Urinary bladder (tissue), 4 donors: ENCODE results near the gene E2F7. TPM values are rescaled to one million over a fixed set of nuclear protein-coding genes. Genes with fewer than 3 reads are reported as not detected.

Source experiments
- DNase-seq: peaks from one replicate; pipeline ENCODE4 v3.0.0-alpha.2; 2015; ENCODE audit errors: extremely low spot score
- H3K27ac ChIP-seq: one replicate; pipeline ENCODE4 v1.5.1; 2013; ENCODE audit warnings: low read depth, mild to moderate bottlenecking, moderate library complexity
- H3K36me3 ChIP-seq: one replicate; pipeline ENCODE4 v1.6.1; 2013; ENCODE audit warnings: mild to moderate bottlenecking, moderate library complexity; ENCODE audit not compliant: insufficient read depth
- H3K4me1 ChIP-seq: one replicate; pipeline ENCODE4 v1.6.1; 2013; ENCODE audit warnings: mild to moderate bottlenecking, moderate library complexity; ENCODE audit not compliant: insufficient read depth
- H3K4me3 ChIP-seq: one replicate; pipeline ENCODE4 v1.5.1; 2013; ENCODE audit warnings: low read depth, low read length
- WGBS: extraction: QIAGEN DNeasy Blood & Tissue Kit; methylation state at CpG from one replicate; pipeline ENCODE4 v1.1.7; 2013; 5-methylcytosine and 5-hydroxymethylcytosine counted together
- polyA plus RNA-seq: library from polyadenylated mRNA; stranded (reverse); fragments of 200-250 nt; gene quantifications from one replicate; pipeline ENCODE4 v1.2.3, GENCODE V29; 2013
- total RNA-seq: library from RNA; depleted of rRNA; stranded (reverse); fragments of >200 nt; gene quantifications from one replicate; pipeline ENCODE4 v1.2.3, GENCODE V29; 2014
- donor health status: healthy with polysubstance abuse.
- donor health status: healthy.

Gene E2F7
- total and polyA plus RNA-seq, 2 donors: 0.08 to 7.2 TPM

DNA sequence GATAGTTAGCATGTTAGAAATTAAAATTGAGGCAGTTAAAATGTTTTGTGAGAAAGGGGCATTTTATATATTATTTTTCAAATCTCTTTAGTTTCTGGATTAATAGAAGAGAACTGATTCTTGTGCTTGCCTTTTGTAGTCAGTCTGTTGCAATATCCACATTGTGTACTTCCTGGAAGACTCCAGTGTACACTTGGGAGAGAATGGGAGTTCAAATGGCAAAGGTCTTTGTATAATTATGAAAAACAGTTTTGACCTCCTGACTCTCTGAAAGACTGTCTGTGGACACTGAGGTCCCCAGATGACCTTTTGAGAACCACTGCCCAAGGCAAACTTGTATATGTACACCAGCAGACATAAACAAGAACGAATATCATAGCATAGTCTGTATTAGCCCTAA, 12.1 kb downstream of the E2F7 start:
- WGBS: 77% methylated on average over 1 of the region's 1 CpG
- Histone ChIP-seq H3K4me3 (no peak overlapping the region), H3K36me3 (no peaks in the 10 kb centered on the region), H3K4me1 (no peaks in the 10 kb centered on the region), H3K27ac (no peak overlapping the region)
- no peak for DNase-seq

DNA sequence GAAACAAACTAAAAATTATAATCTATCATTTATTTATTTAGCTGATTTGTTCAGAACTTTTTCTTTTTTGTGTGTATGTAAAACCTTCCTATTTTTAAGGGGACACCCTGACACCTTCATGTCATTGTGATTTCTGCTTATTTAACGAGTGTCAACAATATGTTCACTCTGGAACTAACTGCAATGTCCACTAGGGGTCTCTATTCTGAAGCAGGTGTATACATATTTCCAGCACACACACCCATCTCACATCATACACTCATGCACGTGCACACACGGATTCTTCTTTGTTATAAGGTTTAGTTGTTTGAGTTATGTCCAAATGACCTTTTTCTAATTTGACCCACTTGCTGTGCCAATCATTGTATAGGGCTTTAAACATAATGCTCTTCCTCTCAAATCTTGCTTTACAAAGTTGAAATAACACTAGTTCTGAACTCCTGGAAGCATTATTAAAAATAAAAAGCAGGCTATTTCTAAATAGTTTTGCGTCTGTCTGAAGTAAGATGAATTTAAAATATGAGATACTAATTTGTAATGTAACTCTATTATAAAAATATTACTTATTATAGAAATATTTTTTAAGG, 15.5 kb downstream of the E2F7 start:
- Histone ChIP-seq H3K27ac (no peak overlapping the region), H3K4me3 (no peak overlapping the region), H3K36me3 (no peaks in the 10 kb centered on the region), H3K4me1 (no peaks in the 10 kb centered on the region)
- DNase-seq: no peak
- WGBS: 30% methylated on average over 4 of the region's 4 CpGs

DNA sequence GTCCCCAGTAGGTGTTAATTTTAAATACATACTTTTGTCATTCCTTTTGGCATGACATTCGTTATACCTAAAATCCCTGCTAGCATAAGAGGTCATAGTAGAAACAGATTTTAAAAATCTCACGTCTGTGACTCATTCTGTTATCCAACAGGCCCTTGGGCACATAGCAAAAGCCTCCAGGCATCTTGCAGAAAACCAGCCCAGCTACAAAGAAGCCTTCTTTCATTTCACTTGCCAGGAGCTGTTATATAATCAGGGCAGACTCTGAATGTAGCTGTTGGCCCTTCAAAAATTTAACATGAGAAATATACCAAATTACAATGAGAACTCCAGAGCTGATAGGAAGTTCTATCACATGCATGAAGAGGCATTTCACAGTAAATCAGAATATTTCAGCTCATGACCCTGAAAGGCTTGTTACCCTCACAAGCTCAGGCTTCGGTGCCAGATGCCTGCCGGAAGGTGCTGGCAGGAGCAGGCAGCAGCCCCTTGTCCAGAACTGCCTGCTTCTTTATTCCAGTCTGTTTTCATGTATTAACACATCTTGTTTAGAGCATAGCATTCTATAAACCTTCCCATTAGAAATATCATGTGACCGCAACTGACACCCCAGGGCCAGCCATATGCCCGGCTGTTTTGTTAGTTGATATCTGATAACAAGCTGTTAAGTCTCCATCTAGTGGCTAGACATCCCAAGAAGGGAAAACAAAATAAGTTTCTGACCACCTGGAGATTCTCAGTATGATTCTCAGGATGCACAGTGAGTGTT, 17.8 kb downstream of the E2F7 start:
- Histone ChIP-seq H3K4me1 (no peaks in the 10 kb centered on the region), H3K36me3 (no peaks in the 10 kb centered on the region), H3K4me3 (no peak overlapping the region), H3K27ac (no peak overlapping the region)
- WGBS: 92% methylated on average over 6 of the region's 6 CpGs
- DNase-seq: no peak

DNA sequence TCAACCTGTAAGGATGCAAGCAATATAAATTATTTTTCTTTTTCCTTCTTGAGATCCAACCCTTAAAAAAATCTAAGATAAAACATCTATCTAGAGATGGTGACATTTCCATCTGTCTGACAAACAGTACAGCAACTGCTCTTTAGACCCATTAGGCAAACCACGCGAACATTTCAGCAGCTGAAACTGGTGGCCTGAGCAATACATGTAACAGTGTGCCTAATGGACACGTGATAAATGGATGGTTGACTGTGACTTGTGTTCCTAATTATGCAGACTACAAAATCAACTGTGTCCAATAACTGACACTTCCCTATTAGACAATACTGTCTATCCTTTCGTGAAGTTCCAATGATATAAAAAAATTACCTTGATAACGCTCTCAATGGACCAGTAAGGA, 18.9 kb downstream of the E2F7 start:
- 97% methylated on average over 5 of the region's 5 CpGs for WGBS
- Histone ChIP-seq H3K4me3 (no peak overlapping the region), H3K27ac (no peak overlapping the region), H3K4me1 (no peaks in the 10 kb centered on the region), H3K36me3 (no peaks in the 10 kb centered on the region)
- no peak for DNase-seq

DNA sequence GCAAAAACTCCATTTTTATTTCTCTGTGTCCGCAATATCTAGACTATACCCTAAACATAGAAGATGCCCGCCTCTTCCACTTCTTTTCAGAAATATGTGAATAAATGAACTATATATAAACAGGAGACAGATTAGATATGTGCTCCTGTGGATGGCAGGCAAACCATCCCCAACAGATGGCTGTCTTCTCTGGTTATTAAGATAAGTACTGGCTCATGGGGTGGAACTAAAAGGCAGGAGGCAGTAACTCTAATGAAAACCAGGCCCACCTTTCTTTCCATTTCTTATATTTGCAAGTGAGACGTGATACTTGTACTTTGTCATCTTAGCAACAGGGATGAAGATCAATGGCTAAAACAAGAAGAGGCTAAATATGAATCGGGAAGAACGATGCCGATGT, 20.2 kb downstream of the E2F7 start:
- Histone ChIP-seq H3K27ac (no peak overlapping the region), H3K4me3 (no peak overlapping the region)
- 76% methylated on average over 6 of the region's 6 CpGs for WGBS

DNA sequence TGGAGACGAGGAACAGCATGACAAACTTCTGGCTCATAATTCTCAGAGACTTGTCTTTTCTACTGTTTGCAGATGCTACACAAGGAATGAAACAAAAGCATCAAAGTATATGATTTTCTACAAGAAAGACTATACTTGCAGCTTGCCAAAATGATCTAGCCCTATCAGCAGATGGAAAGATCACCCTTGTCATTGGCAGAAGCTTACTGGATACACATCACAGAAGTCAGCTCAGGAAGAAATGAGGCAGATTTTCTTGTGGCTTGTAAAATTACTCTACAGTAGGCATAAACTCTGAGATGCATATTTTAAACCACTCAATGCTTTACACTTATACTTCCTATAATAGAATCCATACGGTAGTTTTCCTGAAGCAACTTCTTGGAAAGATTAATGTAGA, 20.6 kb downstream of the E2F7 start:
- no peak for DNase-seq
- Histone ChIP-seq H3K36me3 (no peaks in the 10 kb centered on the region), H3K4me1 (no peaks in the 10 kb centered on the region), H3K27ac (no peak overlapping the region), H3K4me3 (no peak overlapping the region)
- WGBS: 62% methylated on average over 2 of the region's 2 CpGs

More for the DNA sequence above, 20.2 kb downstream of the E2F7 start:
- H3K4me1 ChIP-seq: no peaks in the 10 kb centered on the region
- no peaks in the 10 kb centered on the region for H3K36me3 ChIP-seq
- DNase-seq: no peak

DNA sequence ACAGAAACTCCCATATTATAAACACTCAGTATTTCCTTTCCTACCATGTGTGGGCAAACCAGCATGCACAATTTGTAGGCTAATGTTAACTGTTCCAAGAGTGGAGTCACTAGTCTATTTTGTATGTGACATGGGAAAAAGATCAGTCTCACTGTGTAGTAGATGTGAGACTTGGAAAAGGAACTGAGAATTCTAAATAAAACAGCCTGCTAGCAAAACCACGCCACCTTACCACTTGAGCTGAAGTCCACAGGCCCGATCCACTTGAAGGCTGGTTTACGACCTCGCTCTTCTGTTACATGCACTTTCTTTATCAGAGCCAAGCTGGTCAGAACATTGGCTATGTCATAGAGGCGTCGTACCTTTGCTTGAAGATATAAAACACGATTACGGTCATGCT, 22.5 kb downstream of the E2F7 start:
- DNase-seq: no peak
- Histone ChIP-seq H3K4me3 (no peak overlapping the region), H3K36me3 (no peaks in the 10 kb centered on the region), H3K27ac (no peak overlapping the region), H3K4me1 (no peaks in the 10 kb centered on the region)
- 96% methylated on average over 8 of the region's 8 CpGs for WGBS

DNA sequence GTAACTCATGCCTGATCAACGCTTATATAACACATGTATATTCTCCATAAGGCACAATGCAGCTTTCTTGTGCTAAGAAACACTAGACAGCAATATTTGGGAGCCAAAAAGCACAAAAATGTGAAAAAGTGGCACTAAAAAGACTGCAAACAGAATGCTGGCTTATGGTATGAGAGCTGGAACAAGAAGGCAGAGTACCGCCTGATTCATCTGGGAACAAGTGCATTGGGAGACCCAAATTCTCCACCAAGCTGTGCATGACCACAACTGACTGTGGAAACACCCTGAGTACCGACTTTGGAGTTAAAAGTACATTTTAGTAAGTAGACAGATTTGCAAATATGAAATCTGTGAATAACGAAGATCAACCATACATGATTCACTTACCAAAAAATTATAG, 25.1 kb downstream of the E2F7 start:
- DNase-seq: no peak
- H3K4me1 ChIP-seq: no peaks in the 10 kb centered on the region
- H3K36me3 ChIP-seq: no peaks in the 10 kb centered on the region
- H3K4me3 ChIP-seq: no peak overlapping the region
- H3K27ac ChIP-seq: no peak overlapping the region
- 95% methylated on average over 4 of the region's 4 CpGs for WGBS

DNA sequence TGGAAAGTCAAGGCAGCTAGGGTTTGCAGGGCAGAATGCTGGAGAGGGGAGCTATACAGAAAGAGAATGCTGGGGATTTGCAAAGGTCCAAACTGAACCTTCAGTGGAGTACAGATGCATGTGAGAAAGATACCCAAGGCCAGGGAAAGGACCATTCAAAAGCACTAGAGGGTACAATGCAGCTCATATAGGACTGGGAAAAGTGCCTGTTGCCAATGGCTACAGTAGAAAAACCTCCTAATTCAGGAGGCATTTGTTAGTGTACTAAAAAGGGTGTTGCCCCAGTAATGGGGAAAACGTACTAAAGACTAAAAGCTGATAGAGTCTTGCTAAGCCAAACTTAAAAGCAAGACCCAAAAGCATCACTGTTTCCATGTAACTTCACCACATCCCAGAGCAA, 30.1 kb downstream of the E2F7 start:
- 60% methylated on average over 1 of the region's 1 CpG for WGBS
- Histone ChIP-seq H3K4me3 (no peak overlapping the region), H3K27ac (no peak overlapping the region), H3K36me3 (peaks cover 2% of the 10 kb centered on the region), H3K4me1 (no peaks in the 10 kb centered on the region)
- no peak for DNase-seq

DNA sequence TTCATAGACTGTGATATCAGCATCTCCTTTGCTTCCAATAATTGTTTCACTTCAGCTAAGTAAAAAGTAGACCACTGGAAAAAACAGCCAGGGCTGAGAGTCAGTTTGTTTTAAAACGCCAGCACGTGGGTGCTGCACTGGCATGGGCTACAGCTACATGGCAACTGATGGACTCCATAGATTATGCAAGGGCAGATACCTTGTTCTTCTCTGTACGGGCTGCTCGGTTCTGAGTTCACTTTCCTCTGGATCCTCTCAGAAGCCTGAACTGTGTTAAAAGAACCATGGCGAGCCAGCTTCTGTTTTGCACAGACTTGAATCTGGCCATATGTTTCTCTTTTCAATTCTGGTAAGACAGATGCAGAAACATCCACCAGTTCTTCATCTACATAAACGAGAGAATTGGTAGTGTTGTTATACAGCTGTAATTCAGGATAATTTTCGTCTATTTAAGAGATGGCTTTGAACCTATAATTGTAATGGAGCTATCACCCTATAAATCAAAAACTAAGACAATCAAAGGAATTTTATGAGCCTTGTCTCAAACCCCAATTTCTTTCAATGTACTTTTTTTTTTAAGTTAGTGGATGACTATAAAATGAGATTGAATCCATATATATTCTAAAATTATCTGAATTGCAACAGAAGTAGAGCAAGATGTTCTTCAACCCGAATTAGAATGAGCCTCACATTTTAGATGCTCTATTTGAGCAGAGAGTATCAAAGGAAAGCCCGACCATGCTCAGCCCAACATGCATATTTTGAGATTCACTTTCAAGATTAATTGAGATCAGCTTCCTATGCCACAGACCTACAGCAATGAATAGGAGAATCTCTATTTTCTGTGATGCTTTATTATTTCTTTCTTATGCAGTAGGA, 31.5 kb downstream of the E2F7 start:
- no peaks in the 10 kb centered on the region for H3K4me1 ChIP-seq
- no peak overlapping the region for H3K4me3 ChIP-seq
- no peak for DNase-seq
- no peak overlapping the region for H3K27ac ChIP-seq
- H3K36me3 ChIP-seq: peaks cover 2% of the 10 kb centered on the region
- 82% methylated on average over 9 of the region's 9 CpGs for WGBS

DNA sequence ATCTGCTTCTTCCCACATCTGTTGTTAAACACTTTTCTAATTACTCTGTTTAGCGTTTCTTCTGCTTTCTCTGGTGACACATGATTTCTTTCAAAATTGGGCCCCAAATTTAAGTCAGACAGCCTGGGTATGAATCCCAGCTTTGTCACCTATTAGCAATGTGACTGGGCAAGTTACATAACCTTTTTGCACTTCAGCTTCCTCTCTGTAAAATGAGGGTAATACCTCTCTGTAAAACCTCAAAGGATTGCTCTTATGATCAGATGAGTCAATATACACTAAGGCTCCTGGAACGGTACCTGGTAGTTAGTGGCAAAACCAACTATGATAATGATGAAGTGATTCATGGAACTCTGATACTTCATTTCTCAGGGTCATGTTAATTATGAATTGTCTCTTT, 33.0 kb downstream of the E2F7 start:
- peaks cover 2% of the 10 kb centered on the region for H3K36me3 ChIP-seq
- DNase-seq: no peak
- no peak overlapping the region for H3K27ac ChIP-seq
- no peak overlapping the region for H3K4me3 ChIP-seq
- no peaks in the 10 kb centered on the region for H3K4me1 ChIP-seq
- WGBS: 93% methylated on average over 2 of the region's 2 CpGs

DNA sequence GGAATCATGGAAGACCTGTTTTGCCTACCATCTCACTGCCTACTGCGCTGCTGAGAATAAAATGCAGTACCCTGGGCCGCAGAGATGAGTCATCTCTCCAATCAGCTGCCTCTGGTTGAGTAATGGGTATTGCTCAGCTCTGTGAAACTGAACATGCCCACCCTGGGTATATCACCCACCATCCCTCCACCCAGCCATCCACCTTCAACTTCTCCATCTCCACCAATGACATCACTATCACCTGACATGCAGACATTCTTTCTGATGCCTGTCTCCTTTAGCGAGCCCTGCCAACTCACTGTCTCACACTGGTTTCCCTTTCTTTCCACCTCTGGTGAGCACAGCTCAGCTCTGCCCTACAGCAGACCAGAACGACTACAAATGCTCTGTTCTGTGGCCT, 33.6 kb downstream of the E2F7 start:
- no peaks in the 10 kb centered on the region for H3K4me1 ChIP-seq
- 93% methylated on average over 4 of the region's 4 CpGs for WGBS

DNA sequence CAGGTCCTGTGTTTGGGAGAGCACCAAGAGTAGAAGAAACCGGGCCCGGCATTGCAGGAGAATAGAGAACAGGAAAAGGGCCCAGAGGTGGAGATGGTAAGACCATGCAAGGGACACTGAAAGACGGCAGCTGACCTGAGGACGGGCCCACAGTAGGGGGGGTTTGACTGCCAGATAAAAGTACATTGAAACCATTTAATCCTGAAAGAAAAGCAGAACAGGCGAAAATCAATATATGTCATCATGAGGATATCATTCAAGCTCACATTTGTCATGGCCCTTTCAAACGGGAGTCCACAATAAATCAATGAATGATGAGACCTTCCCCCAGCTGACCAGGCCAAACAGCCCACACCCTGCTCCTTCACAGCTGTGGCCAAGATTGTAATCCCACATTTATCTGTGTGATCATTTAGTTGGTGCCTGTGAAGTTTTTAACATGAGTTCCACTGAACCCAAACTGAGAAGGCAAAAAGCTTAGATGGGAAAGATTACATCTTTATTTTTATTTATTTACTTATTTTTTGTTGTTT, 39.5 kb downstream of the E2F7 start:
- no peak for DNase-seq
- Histone ChIP-seq H3K36me3 (no peaks in the 10 kb centered on the region), H3K4me3 (no peak overlapping the region), H3K27ac (no peak overlapping the region), H3K4me1 (no peaks in the 10 kb centered on the region)
- WGBS: 88% methylated on average over 6 of the region's 6 CpGs

More for the DNA sequence above, 33.6 kb downstream of the E2F7 start:
- DNase-seq: no peak
- peaks cover 2% of the 10 kb centered on the region for H3K36me3 ChIP-seq
- H3K4me3 ChIP-seq: no peak overlapping the region
- no peak overlapping the region for H3K27ac ChIP-seq
